HepG2 (cell line): ENCODE measurements around the gene MUL1. TPM values are rescaled to one million over a fixed set of nuclear protein-coding genes. Genes with fewer than 3 reads are reported as not detected.
A peak's percentile ranks its signal among the peaks of the same experiment; 100 is the strongest.

Experiments
- CBX2 ChIP-seq, 2 experiments: fragments of 200-600 bp in 1 of 2; sonication (generic); formaldehyde crosslinking in 1 of 2; IDR thresholded peaks; 2 replicates each; pipeline versions ENCODE4 v1.7.0 to v1.8.1; 2018 to 2022; ENCODE audit warnings: low read depth in 2 of 2, low read length in 1 of 2, mild to moderate bottlenecking in 1 of 2, missing genetic modification reagents in 1 of 2
- DNMT1 ChIP-seq: sonication (generic); formaldehyde crosslinking; IDR thresholded peaks from 2 replicates; pipeline ENCODE4 v1.5.1; 2020; ENCODE audit warnings: mild to moderate bottlenecking, missing genetic modification reagents
- FOSL1 ChIP-seq: sonication (generic); formaldehyde crosslinking; IDR thresholded peaks from 2 replicates; pipeline ENCODE4 v1.9.0; 2021; ENCODE audit warnings: missing genetic modification reagents, borderline replicate concordance
- GLI4 ChIP-seq: sonication (generic); formaldehyde crosslinking; IDR thresholded peaks from 2 replicates; pipeline ENCODE4 v1.5.1; 2020; ENCODE audit warnings: missing genetic modification reagents, mild to moderate bottlenecking, moderate library complexity, borderline replicate concordance
- GTF3A ChIP-seq: sonication (generic); formaldehyde crosslinking; conservative IDR thresholded peaks from 2 replicates; pipeline ENCODE4 v1.4.0; 2020; ENCODE audit warnings: mild to moderate bottlenecking, missing genetic modification reagents
- IRF2 ChIP-seq: IDR thresholded peaks from 2 replicates; pipeline ENCODE4 v1.6.1; 2018; ENCODE audit warnings: missing genetic modification reagents, missing compliant biosample characterization
- IRX3 ChIP-seq: sonication (generic); formaldehyde crosslinking; IDR thresholded peaks from 2 replicates; pipeline ENCODE4 v1.8.1; 2023; ENCODE audit warnings: mild to moderate bottlenecking, low read depth, missing genetic modification reagents, borderline replicate concordance
- MYNN ChIP-seq: sonication (generic); formaldehyde crosslinking; IDR thresholded peaks from 2 replicates; pipeline ENCODE4 v1.4.0; 2020; ENCODE audit warnings: mild to moderate bottlenecking, low read depth, missing genetic modification reagents
- NFIB ChIP-seq: sonication (generic); formaldehyde crosslinking; IDR thresholded peaks from 2 replicates; pipeline ENCODE4 v1.9.0; 2021; ENCODE audit warnings: missing genetic modification reagents, mild to moderate bottlenecking, borderline replicate concordance
- ONECUT2 ChIP-seq: sonication (generic); formaldehyde crosslinking; IDR thresholded peaks from 2 replicates; pipeline ENCODE4 v1.4.0; 2020; ENCODE audit warnings: missing genetic modification reagents
- REXO4 ChIP-seq: sonication (generic); formaldehyde crosslinking; IDR thresholded peaks from 2 replicates; pipeline ENCODE4 v1.8.0; 2022; ENCODE audit warnings: missing genetic modification reagents, mild to moderate bottlenecking, borderline replicate concordance
- ZNF292 ChIP-seq: sonication (generic); formaldehyde crosslinking; IDR thresholded peaks from 2 replicates; pipeline ENCODE4 v1.8.1; 2022; ENCODE audit warnings: mild to moderate bottlenecking, low read depth, missing genetic modification reagents, borderline replicate concordance
- ZNF329 ChIP-seq: sonication (generic); formaldehyde crosslinking; IDR thresholded peaks from 2 replicates; pipeline ENCODE4 v1.9.0; 2021; ENCODE audit warnings: low read depth, mild to moderate bottlenecking, missing genetic modification reagents
- ZNF549 ChIP-seq: sonication (generic); formaldehyde crosslinking; IDR thresholded peaks from 2 replicates; pipeline ENCODE4 v1.5.0; 2020; ENCODE audit warnings: missing genetic modification reagents
- polyA plus RNA-seq, 8 experiments: library from polyadenylated mRNA; depleted of rRNA in 3 of 8; stranded (reverse) in 7 of 8; unstranded in 1 of 8; fragments of >200 nt; fragmentation: Illumina TruSeq in 4 of 8; extraction: Trizol in 4 of 8; gene quantifications; 2 replicates each; pipeline versions ENCODE4 v1.2.1 to v1.2.3, GENCODE V29; 2011 to 2016; ENCODE audit warnings: low read depth in 4 of 8, missing spikeins in 1 of 8, mixed read lengths in 1 of 8; ENCODE audit not compliant: insufficient read depth in 1 of 8
- total RNA-seq, 5 experiments: library from RNA; depleted of rRNA; stranded (reverse); fragments of >200 nt; fragmentation: Illumina TruSeq; extraction: Trizol; gene quantifications; 2 replicates each; pipeline ENCODE4 v1.2.3, GENCODE V29; 2016; ENCODE audit warnings: low read depth in 1 of 5
- TF ChIP-seq, protein P1 (sequence below): sonication (generic); formaldehyde crosslinking; IDR thresholded peaks from 2 replicates; pipeline ENCODE4 v1.4.0; 2020; ENCODE audit warnings: missing genetic modification reagents
- TF ChIP-seq, protein P2 (sequence below): sonication (generic); formaldehyde crosslinking; IDR thresholded peaks from 2 replicates; pipeline ENCODE4 v1.4.0; 2020; ENCODE audit warnings: missing genetic modification reagents, mild to moderate bottlenecking, borderline replicate concordance
- TF ChIP-seq, protein P3 (sequence below): sonication (generic); formaldehyde crosslinking; IDR thresholded peaks from 2 replicates; pipeline ENCODE4 v1.8.0; 2022; ENCODE audit warnings: mild to moderate bottlenecking, missing genetic modification reagents, moderate library complexity
- TF ChIP-seq, protein P4 (sequence below): sonication (generic); formaldehyde crosslinking; IDR thresholded peaks from 2 replicates; pipeline ENCODE4 v1.4.0; 2020; ENCODE audit warnings: mild to moderate bottlenecking, missing genetic modification reagents
- TF ChIP-seq, protein P5 (sequence below): sonication (generic); formaldehyde crosslinking; IDR thresholded peaks from 2 replicates; pipeline ENCODE4 v1.4.0; 2020; ENCODE audit warnings: missing genetic modification reagents

MUL1 gene
- total and polyA plus RNA-seq, 2 of the 13 experiments (the other 11 are each of a cell fraction or from before 2014, with no cell fraction given) = 21.5 to 26.5 TPM

DNA sequence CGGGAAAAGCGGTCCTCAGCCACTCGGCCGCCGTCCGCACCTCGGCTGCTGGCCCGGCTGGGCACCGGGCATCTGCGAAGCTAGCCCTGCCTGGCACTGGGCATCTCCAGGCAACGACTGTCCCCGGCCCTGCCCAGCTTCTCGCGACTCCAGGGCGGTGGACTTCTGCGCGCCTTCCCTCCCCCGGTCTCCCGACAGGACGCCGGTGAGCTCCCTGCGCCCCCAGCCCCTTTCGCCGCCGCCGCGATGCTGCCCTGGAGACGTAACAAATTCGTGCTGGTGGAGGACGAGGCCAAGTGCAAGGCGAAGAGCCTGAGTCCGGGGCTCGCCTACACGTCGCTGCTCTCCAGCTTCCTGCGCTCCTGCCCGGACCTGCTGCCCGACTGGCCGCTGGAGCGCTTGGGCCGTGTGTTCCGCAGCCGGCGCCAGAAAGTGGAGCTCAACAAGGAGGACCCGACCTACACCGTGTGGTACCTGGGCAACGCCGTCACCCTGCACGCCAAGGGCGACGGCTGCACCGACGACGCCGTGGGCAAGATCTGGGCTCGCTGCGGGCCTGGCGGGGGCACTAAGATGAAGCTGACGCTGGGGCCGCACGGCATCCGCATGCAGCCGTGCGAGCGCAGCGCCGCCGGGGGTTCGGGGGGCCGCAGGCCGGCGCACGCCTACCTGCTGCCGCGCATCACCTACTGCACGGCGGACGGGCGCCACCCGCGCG lies 44.9 kb upstream of the MUL1 start (continued):
- TF ChIP-seq, protein P1, sequence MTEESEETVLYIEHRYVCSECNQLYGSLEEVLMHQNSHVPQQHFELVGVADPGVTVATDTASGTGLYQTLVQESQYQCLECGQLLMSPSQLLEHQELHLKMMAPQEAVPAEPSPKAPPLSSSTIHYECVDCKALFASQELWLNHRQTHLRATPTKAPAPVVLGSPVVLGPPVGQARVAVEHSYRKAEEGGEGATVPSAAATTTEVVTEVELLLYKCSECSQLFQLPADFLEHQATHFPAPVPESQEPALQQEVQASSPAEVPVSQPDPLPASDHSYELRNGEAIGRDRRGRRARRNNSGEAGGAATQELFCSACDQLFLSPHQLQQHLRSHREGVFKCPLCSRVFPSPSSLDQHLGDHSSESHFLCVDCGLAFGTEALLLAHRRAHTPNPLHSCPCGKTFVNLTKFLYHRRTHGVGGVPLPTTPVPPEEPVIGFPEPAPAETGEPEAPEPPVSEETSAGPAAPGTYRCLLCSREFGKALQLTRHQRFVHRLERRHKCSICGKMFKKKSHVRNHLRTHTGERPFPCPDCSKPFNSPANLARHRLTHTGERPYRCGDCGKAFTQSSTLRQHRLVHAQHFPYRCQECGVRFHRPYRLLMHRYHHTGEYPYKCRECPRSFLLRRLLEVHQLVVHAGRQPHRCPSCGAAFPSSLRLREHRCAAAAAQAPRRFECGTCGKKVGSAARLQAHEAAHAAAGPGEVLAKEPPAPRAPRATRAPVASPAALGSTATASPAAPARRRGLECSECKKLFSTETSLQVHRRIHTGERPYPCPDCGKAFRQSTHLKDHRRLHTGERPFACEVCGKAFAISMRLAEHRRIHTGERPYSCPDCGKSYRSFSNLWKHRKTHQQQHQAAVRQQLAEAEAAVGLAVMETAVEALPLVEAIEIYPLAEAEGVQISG (CRISPR knock-in tag) = no peak
- TF ChIP-seq CBX2 (IDR thresholded peaks at IDR 0.05; ENCODE audit: low read depth, low read length) (no peak), CBX2 (CRISPR knock-in tag; IDR thresholded peaks at IDR 0.05; ENCODE audit: low read depth) (no peak), REXO4 (CRISPR knock-in tag) (no peak), ZNF549 (no peak), IRF2 (CRISPR knock-in tag) (no peak), ZNF329 (no peak), FOSL1 (CRISPR knock-in tag) (no peak), ONECUT2 (CRISPR knock-in tag) (no peak), GTF3A (CRISPR knock-in tag) (no peak), GLI4 (CRISPR knock-in tag) (no peak), ZNF292 (no peak), MYNN (CRISPR knock-in tag) (no peak), DNMT1 (peak; percentile 86), IRX3 (CRISPR knock-in tag) (no peak), NFIB (no peak)
- TF ChIP-seq, protein P2, sequence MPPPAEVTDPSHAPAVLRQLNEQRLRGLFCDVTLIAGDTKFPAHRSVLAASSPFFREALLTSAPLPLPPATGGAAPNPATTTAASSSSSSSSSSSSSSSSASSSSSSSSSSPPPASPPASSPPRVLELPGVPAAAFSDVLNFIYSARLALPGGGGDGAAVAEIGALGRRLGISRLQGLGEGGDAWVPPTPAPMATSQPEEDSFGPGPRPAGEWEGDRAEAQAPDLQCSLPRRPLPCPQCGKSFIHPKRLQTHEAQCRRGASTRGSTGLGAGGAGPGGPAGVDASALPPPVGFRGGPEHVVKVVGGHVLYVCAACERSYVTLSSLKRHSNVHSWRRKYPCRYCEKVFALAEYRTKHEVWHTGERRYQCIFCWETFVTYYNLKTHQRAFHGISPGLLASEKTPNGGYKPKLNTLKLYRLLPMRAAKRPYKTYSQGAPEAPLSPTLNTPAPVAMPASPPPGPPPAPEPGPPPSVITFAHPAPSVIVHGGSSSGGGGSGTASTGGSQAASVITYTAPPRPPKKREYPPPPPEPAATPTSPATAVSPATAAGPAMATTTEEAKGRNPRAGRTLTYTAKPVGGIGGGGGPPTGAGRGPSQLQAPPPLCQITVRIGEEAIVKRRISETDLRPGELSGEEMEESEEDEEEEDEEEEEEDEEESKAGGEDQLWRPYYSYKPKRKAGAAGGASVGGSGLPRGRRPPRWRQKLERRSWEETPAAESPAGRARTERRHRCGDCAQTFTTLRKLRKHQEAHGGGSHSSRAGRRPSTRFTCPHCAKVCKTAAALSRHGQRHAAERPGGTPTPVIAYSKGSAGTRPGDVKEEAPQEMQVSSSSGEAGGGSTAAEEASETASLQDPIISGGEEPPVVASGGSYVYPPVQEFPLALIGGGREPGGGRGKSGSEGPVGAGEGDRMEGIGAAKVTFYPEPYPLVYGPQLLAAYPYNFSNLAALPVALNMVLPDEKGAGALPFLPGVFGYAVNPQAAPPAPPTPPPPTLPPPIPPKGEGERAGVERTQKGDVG (CRISPR knock-in tag) = no peak
- TF ChIP-seq, protein P3, sequence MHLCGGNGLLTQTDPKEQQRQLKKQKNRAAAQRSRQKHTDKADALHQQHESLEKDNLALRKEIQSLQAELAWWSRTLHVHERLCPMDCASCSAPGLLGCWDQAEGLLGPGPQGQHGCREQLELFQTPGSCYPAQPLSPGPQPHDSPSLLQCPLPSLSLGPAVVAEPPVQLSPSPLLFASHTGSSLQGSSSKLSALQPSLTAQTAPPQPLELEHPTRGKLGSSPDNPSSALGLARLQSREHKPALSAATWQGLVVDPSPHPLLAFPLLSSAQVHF (CRISPR knock-in tag) = no peak
- TF ChIP-seq, protein P4, sequence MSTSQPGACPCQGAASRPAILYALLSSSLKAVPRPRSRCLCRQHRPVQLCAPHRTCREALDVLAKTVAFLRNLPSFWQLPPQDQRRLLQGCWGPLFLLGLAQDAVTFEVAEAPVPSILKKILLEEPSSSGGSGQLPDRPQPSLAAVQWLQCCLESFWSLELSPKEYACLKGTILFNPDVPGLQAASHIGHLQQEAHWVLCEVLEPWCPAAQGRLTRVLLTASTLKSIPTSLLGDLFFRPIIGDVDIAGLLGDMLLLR (CRISPR knock-in tag) = no peak; the same call in 1 of the 2 replicates
- TF ChIP-seq, protein P5, sequence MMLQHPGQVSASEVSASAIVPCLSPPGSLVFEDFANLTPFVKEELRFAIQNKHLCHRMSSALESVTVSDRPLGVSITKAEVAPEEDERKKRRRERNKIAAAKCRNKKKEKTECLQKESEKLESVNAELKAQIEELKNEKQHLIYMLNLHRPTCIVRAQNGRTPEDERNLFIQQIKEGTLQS (CRISPR knock-in tag) = no peak
